Stimulated activated CD4-positive, alpha-beta T cell treated with anti-CD3 and anti-CD28 coated beads, Interleukin-1b, Interleukin-23, amount 100 ng/mL, for 48 hours (primary cell): ENCODE data around the gene LGI2.
"Not testable (repeated sequence)": the region's sequence is repeated elsewhere in the genome, so short reads cannot be mapped to it uniquely, and the experiment has no call there.

Source experiments
- DNase-seq: peaks from one replicate; pipeline ENCODE4 v3.0.0-alpha.2; 2020

Gene LGI2

DNA sequence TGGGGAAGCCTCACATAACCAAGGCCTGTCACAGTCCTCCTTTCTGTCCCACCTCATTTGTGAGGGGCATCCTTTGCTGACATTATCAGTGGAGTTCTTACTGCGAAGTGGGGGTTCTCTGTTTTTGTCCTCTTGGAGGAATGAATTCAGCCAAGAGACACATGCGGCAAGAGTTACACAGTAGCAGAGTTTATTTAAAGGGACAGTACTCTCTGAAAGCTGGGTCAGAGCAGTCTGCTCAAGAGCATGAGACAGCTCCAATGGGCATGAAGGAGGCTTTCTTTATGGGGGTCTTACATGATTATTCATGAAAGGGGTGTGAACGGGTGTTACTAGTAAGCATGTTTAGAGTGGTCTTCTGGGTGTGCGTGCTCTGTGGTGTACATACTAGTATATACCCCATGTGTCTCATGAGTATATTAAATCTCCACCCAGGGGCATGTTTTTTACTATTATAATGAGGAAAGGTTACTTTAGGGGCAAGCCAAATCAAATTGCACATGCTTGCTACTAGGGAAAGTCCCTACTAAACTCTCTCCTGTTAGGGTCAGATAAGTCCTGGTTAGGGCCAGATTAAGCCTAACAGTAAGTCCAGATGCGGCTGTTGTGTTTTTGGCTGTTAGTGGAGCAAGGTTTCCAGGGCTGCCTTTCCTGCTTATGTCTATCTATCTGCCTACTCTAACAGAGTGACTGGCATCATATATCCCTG lies 19.8 kb upstream of the LGI2 start:
- no peak for DNase-seq

DNA sequence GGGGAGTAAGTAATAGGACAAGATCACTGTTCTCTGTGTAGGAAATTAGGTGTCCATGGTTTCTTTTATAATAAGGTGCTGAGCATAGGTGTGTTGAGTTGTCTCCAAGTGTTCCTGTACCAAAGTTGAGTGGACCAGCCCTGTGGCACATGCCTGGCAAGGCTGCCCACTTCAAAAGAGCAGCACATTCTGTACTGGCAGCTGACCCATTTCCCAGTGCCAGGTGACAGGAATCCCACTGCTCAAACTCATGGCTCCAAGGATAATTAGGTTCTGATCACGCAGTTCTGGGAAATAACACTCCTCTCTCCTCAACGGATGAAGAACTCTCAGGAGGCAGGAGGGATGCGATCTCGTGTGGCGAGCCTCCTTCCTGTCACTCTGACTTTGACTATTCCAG lies 12.8 kb upstream of the LGI2 start:
- no peak for DNase-seq

DNA sequence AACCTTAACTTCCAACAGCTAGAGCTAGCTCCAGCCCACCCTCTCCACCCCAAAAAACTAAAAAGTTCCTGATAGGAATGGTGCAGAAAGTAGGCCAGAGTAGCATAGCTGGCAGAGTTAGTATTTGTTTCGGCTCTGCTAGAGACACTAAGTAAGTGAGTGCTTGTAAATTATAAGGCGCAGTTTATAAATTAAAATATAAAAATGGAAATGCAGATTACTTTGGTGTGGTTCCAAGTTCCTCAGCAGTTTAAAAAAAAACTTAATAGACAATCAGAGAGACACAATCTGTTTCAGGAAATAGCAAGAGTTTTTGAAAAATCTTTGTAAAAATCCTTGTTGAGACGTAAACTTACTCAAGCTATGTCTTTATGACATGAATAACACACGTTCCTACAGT lies 2.8 kb upstream of the LGI2 start:
- no peak for DNase-seq

DNA sequence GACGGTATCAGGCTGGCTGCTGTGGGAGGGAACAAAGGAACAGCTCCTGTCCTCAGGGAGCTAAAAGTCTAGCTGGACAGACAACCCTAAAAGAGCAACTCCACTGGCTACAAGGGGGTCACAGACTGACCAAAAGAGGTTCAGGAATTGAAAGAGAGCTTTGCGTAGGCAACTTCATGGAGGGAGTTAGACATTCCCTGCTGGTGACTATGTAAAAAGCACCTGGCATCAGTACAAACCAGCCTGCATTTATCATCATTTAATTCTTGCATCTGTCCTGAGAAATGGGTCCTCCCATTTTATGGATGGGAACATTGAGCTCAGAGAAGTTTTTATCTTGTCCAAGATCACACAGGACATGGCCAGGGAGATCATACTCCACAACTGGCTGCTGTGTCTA lies 1.4 kb upstream of the LGI2 start:
- no peak for DNase-seq

DNA sequence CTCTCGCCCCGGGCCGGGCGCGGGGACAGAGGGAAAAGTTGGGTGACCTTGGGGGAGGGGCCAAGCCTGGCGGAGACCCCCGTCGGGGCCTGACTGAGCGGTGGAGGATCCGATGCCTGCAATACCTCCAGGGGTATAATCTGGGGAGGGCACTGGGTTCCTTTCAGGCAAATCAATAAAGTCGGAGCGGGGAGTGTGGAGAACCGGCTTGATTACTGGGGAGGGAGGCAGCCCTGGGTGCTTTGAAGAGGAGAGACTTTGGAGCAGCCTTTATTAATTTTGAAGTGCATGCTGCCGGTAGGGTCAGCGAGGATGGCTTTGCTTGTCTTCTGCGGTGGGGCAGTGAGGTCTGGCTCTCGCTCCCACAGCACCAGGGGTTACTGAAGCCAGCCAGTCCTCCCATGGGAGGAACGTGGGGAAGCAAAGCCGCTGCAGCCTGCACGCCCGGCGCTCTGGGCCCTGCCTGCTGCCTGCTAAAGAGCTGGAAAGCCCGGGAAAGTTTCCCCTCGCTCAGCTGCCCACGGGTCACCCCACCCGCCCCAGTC lies 403 bp upstream of the LGI2 start:
- no peak for DNase-seq

DNA sequence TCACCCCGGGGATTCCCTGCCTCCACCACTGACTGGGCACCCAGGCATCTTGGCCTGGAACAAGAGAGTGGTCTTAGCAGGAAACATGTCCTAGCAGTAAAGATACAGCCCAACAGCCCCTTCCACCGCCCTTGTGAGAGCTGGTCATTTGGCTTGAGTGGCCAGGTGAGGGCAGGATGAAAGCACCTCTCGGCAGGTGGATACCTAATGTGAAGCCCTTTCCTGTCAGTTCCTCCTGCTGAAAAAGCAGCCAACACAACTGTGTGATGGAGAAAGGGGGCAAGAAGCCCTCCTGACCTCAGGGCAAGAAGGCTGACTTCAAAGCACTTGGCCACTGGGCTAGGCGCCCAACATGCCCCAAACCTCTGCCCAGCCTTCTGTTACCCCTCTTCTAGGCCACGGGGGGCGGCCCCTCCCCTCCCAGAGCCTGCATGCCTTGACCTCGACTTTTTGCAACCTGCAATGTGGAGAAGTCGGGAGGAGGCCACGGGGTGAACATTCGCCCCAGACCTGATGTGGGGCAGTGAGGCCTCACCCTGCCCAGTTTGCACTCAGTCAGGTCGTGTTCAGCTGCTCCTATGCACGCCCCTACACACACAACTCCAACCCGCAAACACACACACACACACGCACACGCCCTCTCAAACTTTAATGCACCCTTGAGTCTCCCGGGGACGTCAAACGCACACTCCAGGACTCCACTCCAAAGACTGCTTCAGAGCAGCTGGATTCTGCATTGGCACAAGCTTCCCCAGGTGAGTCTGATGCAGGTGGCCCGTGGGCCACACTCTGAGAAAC lies 1.1 kb downstream of the LGI2 start:
- no peak for DNase-seq

DNA sequence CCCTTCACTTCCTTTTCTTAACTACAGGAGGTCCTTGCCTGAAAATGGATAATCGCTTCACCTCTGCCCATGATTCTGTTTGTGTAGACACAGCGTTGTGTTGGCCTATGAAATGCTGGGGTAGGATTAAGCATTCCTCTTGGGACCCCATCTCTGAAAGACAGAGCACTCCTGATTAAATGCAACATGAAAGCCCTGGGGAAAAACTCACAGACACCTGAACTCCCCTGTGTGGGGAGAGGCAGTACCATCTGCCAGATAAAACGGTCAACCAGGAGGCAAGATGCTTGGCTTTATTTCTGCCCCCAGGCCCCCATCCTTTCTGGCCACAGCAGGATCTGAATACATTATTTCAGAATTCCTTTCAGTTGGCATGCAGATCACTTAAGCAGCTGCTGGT lies 1.9 kb downstream of the LGI2 start:
- no peak for DNase-seq

DNA sequence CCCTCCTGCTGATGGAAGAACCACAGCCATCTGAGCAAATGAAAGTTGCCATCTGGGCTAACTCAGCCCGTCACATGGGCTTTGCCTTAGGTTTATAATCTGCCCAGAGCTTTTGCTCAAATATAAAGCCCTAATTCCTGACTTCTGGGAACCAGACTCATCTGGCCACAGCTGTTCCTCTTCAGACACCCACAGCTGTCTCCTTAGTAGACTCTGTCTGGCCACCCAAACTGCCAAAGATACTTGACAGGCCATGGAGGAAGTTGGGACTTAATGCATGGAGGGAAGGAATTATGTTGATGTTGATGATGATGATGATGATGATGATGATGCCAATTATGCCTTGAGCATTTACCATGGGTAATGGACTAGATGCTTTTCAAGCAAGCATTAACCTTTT lies 8.0 kb downstream of the LGI2 start:
- DNase-seq: no peak

DNA sequence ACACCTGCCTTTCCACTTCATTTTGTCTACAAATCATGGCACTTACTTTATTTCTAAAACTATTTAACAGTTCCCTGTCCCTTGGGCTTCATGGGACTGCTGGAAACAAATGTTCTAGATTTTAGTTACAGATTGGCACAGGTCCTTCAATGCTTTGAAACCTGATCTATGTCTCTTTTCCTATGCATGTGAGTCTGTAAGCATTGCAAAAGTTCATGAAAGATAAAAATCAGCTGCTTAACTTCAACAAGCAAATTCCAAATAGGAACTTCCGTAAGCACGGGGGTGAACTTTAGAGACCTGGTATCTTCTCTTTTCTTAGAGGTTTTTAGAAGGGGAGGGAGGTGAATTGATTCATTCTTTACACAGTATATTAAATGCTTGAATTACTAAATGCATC lies 9.5 kb downstream of the LGI2 start:
- no peak for DNase-seq

DNA sequence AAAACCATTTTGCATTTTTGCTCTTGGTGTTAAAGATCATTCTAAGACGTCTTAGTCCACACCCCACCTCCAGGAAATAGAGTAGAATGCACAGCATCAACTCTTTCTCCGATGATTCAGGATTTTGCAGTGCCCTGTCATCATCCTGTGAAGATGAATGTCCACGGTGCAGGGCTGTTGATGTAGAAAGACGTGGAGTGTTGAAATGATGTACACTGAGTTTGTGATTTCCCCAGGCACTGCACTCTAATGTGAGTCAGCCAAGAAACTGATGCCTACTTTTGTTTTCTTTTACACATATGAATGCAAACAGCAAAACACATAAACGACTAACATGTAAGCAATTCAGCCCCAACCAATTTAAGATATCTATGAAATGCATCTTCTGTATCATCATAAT lies 10.5 kb downstream of the LGI2 start:
- no peak for DNase-seq

DNA sequence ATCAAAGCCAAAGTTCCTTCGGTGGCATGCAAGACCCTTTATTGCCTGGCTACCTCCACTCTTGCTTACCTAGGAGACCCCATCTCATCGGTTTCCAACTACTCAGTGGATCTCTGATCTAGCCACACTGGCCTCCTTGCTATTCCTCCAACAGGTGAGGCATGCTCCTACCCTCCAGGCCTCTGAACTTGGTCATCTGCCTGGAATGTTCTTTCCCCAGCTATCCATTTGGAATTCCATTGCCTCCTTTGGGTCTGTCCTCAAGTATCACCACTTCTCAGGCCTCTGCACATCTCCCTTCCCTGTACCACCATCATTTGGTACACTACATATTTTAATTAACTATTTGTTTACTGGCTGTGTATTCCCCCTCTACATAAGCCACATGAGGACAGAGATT lies 11.2 kb downstream of the LGI2 start:
- no peak for DNase-seq

DNA sequence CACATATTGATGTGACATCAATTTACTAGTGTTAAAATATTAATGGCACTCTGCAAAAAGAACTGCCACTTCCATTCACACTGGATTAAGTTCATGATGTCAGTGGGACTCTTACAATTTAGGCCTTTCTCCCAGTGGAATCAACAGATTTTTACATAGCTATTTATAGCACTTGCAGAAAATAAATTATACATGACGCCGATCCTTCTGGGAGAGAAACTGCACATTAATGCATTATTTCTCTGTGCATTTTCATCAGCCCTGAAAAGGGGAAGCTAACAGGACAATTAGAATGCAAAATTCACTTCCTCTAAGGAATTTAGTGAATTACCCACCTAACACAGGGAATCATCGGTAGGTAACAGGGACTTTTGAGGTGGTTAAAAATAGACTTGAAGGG lies 15.7 kb downstream of the LGI2 start:
- no peak for DNase-seq

DNA sequence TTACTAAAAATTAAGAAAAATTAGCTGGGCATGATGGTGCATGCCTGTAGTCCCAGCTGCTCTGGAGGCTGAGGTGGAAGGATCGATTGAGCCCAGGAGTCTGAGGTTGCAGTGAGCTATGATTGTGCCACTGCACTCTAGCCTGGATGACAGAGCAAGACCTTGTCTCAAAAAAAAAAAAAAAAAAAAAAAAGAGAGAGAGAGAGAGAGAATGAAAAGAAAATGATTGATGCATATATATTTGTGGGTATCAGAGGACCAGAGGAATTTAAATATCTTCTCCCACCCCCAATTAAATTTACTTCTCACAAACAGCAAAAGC lies 16.1 kb downstream of the LGI2 start:
- not testable (repeated sequence) for DNase-seq

DNA sequence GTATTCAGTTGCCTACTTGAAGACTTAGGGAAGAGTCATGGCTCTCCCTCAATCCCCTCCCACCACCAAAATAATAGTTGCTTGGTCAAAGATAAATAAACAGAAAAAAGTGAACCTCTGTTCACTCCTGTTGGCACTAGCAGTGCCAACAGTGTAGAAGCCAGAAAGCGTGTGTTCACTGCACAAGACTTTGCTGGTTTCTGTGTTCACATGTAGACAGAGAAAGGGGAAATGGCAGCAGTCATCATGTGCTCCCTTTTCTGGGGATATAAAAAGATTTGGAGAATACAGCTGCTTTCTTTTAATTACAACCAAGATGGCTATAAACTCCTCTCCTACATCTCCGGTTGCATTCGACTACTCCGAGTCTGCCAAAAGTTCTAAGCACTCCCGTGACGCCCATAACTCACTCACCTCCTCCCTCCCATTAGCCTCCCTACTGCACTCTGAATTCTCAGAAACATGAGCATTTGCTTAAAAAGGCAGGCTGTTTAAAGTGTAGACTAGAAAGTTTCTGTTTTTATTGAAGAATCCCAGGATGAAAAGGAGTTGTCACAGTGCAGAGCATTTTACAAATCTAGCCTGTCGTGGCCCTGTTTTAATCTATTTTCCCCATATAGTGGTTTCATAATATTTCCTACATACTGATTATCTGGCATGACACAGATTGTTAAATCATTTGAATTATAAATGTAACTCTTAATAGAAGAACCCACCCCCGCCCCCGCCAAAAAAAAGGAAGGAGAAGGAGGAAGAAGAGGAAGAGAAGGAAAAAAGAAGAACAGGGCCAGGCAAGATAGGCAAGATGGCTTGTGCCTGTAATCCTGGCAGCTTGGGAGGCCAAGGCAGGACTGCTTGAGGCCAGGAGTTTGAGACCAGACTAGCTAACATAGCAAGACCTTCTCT lies 16.7 kb downstream of the LGI2 start:
- no peak for DNase-seq

DNA sequence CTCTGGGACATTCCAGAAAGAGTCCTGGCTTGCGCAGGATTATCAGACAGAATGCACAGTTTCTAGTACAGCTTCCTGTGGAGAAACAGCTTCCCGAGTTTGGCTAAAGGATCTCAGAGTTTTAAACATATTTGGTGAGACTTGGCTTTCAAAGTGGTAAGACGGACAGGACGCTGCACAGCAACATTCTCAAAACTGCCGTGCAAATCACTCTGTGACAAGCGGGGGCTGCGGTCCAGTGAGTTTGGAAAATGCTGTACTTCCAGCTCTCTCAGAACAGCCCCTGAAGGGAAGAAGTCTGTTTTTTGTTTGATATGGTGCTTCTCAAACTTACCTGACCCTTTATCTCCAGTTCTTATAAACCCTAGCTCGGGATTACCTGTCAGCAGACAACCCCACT lies 18.1 kb downstream of the LGI2 start:
- DNase-seq: no peak

DNA sequence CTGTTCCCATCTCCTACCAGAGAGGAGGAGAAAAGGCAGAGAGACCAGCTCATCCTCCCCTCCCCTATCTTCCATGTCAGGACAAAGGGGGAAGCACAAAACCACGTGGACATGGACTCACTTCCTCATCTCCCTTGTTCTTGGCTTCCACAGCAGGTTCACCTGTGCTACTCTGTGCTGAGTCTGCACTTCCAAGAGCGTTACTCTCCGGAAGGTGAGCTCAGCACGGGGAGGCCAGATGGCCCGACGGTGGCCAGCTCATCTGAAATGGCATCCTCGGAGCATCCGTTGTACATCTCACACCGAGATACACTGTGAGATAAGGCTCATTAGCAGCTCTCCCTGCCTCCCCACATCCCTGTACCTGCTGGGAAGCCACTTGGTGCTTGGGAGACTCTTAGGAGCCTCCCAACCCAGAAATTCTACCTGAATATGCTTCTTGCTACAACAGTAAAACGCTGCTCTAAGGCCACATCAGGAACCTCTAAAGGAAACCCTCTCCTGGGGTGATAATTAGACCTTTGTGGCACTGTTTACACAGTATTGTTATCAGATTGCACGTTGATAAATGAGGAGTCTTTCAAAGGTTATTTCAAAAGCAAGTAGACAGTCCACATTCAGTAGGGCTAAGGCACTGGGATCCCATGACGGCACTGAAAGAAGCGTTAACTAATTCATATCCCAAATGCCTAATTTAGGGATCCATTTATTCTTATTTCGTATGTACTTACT lies 19.4 kb downstream of the LGI2 start:
- DNase-seq: no peak

DNA sequence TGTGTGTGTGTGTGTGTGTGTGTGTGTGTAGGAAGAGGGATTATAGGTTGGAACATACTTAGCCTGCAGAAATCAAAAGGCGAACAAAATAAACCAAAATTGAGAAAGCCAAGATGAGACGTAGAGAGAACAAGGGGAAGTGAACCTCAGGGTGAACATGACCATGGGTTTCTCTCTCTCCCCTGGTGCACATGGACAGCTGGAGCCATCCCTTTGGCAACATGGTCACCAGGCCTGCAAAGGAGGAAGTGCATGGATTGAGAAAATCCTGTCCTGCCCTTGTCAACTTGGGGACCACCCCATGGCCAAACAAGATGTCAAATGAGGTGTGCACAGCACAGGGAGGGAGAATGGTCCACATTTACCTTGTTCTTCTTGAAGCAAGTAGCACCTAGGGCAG lies 23.1 kb downstream of the LGI2 start:
- no peak for DNase-seq

DNA sequence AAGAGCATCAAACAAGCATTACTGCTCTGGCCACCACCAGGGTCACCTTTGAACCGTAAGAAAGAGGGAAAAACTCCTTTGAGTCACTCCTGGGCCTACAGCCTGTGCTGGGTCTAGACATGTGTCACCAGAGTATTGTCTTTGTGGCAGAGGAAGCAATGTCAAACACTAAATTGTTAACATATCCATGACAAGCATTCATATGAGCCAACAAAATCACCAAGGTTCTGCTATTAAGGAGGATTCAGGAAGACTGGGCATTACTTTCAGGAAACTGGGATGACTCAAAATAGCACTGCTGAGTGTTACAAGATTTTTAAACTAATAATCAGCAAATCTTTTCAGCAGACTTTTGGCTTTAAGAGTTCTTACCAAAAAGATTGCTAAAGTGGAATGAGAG lies 28.1 kb downstream of the LGI2 start:
- no peak for DNase-seq

DNA sequence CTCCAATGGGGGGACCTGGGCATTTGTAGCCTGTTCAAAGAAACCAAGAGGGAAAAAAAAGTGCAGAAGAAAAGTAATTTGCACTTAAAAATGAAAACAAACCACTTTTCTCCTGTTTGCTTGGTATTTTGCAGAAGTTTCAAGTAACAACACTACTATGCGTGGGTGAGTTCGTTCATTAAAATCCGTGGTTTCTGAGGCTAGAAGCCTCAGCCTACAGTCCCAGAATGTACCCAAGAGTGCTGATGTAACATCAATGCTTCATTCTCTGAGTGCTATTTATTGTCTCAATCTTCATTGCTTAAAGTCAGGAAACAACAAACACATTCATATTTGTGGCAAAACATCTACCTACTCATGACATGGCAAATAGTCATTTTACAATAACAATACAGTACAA lies 29.2 kb downstream of the LGI2 start:
- DNase-seq: no peak

DNA sequence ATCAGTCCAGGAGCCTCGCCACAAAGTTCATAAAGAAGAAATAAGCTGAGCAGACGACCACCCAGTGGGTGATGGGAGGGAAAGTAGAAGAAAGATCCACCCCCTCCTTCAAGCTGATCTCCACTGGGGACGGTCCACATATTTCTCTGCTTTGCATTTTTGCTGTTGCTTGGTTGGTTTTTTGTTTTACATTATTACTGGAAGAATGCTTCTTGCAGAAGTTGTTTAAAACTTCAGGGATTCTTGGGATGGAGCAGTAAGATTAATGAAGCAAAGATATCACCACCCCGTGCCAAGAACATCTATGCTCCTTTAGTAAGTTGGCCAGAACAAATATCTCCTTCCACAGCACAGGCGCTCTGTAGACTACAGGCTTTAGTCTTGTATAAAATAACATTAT lies 30.1 kb downstream of the LGI2 start:
- DNase-seq: no peak

DNA sequence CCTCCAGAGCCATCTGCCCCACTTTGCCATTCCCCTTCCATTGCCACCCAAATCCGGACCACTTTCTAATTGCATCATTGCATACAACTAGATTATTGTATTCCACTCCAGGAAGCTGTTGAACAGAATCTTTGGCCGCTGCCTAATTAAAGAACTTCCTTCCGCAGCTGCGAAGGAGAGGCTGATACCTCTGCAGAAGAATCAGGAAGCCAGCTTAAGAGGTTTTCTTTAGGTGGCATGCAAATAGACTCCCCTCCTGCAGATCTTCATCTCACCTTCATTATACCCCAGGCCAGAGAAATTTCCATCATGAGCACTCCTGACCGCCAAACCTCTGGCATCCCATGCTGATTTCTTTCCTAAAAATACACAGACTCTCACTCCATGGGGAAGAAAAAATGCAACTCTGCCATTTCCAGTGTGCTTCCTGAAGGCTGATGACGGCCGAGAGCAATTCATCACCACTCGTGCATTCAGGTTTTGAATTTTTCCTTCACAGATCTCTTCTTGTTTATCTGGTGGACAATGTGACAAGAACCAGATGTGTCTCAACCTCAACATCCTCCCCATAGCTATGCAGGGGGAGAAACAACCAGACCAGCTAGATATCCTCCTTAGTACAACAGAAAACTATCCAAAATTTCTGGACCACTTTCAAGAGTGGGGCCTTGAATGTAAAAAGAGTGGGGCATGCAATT lies 31.2 kb downstream of the LGI2 start:
- DNase-seq: no peak

DNA sequence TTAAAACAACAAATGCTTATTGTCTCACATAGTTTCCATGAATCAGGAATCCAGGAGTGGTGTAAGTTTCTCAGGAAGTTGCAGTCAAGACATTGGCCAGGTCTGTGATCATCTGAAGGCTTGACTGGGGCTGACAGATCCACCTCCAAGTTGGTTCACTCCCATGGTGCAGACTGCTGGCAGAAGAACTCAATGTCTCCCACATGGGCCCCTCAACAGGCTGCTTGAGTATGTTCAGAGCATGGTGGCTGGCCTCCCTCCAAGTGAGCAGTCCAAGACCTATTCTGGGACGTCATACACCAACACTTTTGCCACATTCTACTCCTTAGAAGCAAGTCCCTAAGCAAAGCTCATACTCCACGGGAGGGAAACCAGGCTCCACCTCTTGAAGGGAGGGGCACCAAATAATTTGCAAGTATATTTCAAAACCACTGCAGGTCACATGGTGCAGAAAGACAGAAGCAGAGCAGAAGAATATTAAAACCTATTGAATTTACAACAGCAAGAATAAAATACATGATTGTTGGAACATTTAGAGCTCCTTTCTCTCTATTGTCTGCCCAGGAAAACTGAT lies 35.3 kb downstream of the LGI2 start:
- DNase-seq: no peak
